A549 treated with DMSO at 1 μM for 4 hours (cell line): ENCODE data around the gene AZIN2. TPM values are rescaled to one million over a fixed set of nuclear protein-coding genes. Genes with fewer than 3 reads are reported as not detected.

Experiments
- total RNA-seq: library from RNA; stranded (reverse); fragments of 200-300 nt; extraction: Qiagen RNA extraction; gene quantifications from 5 replicates; pipeline ENCODE4 v1.2.3, GENCODE V29; 2022; ENCODE audit warnings: low read depth

The AZIN2 gene
- total RNA-seq, result 0.75 to 1.3 TPM (median 0.97 TPM) in 5 replicates

DNA sequence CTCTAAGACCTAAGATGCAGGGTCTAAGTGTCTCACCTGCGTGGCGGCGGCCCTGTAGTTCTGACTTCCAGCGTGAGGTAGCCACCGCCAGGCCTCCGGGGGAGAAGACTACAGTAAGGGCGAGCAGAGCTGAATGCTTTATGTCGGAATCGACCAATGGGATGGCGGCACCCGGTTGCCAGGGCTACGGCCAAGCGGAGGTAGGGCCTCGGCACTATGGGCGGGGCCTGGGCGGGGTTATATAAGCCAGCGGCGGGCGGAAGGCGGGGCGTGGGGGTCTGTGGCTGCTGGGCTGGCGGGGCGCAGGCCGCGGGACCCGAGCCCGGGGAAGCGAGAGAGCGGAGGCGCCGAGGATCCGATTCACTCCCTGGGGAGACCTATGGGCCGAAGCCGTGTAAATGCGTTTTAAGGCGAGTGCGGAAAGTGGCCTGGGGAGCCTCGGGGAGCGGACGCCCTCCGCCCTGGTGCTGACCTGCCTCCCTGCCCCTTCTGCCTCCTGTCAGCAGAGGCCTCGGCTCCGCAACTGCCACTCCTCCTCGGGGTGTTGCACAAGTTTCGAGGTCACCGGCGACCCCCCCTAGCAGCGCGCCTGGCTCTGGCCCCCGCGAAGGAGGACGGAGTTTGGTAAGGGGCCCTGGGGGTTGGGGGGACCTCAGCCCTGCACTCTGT, at the start of gene AZIN2:
Gene AZIN2, plus strand, starts transcription at position 269 of the 669 bp plus-strand sequence. CDS start 1,097 bp downstream, outside the sequence.

DNA sequence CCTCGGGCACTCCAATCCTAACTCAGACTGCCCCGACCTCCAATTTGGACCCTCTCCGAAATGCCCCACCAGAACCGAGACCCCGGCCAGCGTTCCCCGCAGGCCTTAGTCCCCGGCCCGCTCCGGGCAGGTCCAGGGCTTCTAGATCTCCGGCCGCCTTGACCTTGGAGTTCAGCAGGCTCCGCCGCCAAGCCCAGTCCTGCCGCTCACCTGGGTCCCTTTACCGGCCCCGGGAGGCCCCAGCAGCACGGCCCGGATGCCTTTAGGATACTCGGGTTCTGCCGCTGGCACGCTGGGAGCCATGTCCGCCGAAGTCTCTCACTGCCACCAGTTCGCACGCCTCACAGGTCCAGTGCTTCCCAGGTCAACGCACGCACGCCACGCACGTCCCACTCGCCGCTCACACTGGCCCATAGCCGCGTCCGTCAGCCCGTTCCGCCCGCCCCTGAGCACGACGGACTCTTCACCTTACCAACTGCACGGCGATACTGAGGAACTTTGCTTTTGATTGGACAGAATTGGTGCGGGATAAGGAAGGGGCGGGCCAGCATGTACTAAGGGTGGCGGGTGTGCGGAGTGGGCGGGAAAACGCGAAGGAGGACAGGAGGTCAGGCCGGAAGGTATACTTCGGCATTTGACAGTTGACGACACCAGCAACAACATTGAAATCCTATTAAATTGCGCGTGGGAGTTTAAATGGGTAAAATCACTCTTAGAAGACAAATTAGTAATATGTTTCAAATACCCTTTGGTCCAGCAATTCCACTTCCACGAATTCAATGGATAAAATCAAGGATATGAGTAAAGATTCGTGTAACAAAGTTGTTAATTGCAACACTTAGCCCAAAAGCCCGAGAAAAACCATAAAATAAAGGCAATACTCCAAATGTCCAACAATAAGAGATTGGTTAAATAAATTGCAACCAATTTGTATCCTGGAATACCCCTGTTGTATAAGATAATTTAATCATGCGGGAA, 44.1 kb upstream of the AZIN2 start, which contains the start of gene AK2:
Gene AK2, minus strand, starts transcription at position 358 of the 978 bp plus-strand sequence. Its CDS starts 55 bp downstream, at position 303.

Other genes starting within 250 kb of the AZIN2 start
- 0.38 to 0.75 TPM (median 0.53 TPM) in 5 replicates for gene FNDC5, start 210.2 kb upstream of the AZIN2 start, total RNA-seq
- 0.14 to 0.68 TPM (median 0.56 TPM) in 4 of 5 replicates, not detected in the other for gene HPCA, start 194.7 kb upstream of the AZIN2 start, total RNA-seq
- gene TMEM54, start 179.8 kb upstream of the AZIN2 start, total RNA-seq, result 30.5 to 45.4 TPM (median 39.3 TPM) in 5 replicates
- gene RNF19B, start 116.3 kb upstream of the AZIN2 start, total RNA-seq, result 21.8 to 26.1 TPM (median 25.0 TPM) in 5 replicates
- 154 to 166 TPM (median 158 TPM) in 5 replicates for gene AK2, start 44.3 kb upstream of the AZIN2 start, total RNA-seq
- gene TRIM62, start 100.9 kb downstream of the AZIN2 start, total RNA-seq, result 2.2 to 2.6 TPM (median 2.5 TPM) in 5 replicates
- 8.4 to 12.2 TPM (median 10.4 TPM) in 5 replicates for gene ZNF362, start 175.3 kb downstream of the AZIN2 start, total RNA-seq
- not detected in 5 replicates for gene A3GALT2, start 239.9 kb downstream of the AZIN2 start, total RNA-seq